Keratinocyte (primary cell): ENCODE data around the gene KLK11. TPM values are rescaled to one million over a fixed set of nuclear protein-coding genes. Genes with fewer than 3 reads are reported as not detected.

ENCODE experiments used
- DNase-seq: peaks from one replicate; pipeline ENCODE4 v3.0.0-alpha.2; 2011; ENCODE audit warnings: low read depth, missing footprints, low spot score
- FAIRE-seq: peaks from 2 replicates; lab custom pipeline; 2011; peaks lifted over from hg19 to GRCh38; lab: Jason Lieb, UNC
- H2AFZ ChIP-seq: 2 replicates; pipeline ENCODE4 v1.6.0; 2012; ENCODE audit warnings: low read length, control low read depth, inconsistent platforms; ENCODE audit not compliant: control insufficient read depth
- H3K27ac ChIP-seq: 2 replicates; pipeline ENCODE4 v1.5.1; 2011; ENCODE audit warnings: low read length; ENCODE audit not compliant: control insufficient read depth, insufficient read depth
- H3K27me3 ChIP-seq: 3 replicates; pipeline ENCODE4 v1.6.0; 2011; ENCODE audit warnings: low read length; ENCODE audit not compliant: control insufficient read depth, insufficient read depth; ENCODE audit errors: extremely low read depth
- H3K36me3 ChIP-seq, 2 experiments: 2 replicates in 1 of 2; 3 replicates in 1 of 2; pipeline ENCODE4 v1.5.1; 2011; ENCODE audit warnings: low read length in 2 of 2, mild to moderate bottlenecking in 1 of 2; ENCODE audit not compliant: control insufficient read depth in 2 of 2, insufficient read depth in 2 of 2; ENCODE audit errors: extremely low read depth in 1 of 2
- H3K4me1 ChIP-seq: 3 replicates; pipeline ENCODE4 v1.5.1; 2011; ENCODE audit warnings: low read length; ENCODE audit not compliant: control insufficient read depth, insufficient read depth; ENCODE audit errors: extremely low read depth
- H3K4me2 ChIP-seq: 3 replicates; pipeline ENCODE4 v1.6.0; 2011; ENCODE audit warnings: low read depth, low read length; ENCODE audit not compliant: control insufficient read depth, insufficient read depth; ENCODE audit errors: extremely low read depth
- H3K4me3 ChIP-seq, 3 experiments: fragments of 200-600 bp in 1 of 3; sonication (generic) in 1 of 3; 2 replicates in 2 of 3; 3 replicates in 1 of 3; pipeline ENCODE4 v1.5.1; 2011 to 2016; ENCODE audit warnings: low read length in 3 of 3, mild to moderate bottlenecking in 3 of 3, control low read depth in 2 of 3, inconsistent platforms in 1 of 3, low read depth in 1 of 3, mixed read lengths in 1 of 3, mixed run types in 1 of 3, moderate library complexity in 1 of 3; ENCODE audit not compliant: control insufficient read depth in 2 of 3, insufficient read depth in 2 of 3; ENCODE audit errors: extremely low read depth in 1 of 3
- H3K79me2 ChIP-seq: 2 replicates; pipeline ENCODE4 v1.6.0; 2012; ENCODE audit warnings: low read length; ENCODE audit not compliant: control insufficient read depth, insufficient read depth
- H3K9ac ChIP-seq: 3 replicates; pipeline ENCODE4 v1.6.0; 2011; ENCODE audit warnings: low read length; ENCODE audit not compliant: control insufficient read depth, insufficient read depth; ENCODE audit errors: extremely low read depth
- H3K9me1 ChIP-seq: 3 replicates; pipeline ENCODE4 v1.6.0; 2011; ENCODE audit warnings: low read length; ENCODE audit not compliant: control insufficient read depth, insufficient read depth; ENCODE audit errors: extremely low read depth
- H3K9me3 ChIP-seq: 2 replicates; pipeline ENCODE4 v1.5.1; 2012; ENCODE audit warnings: low read depth, low read length; ENCODE audit not compliant: control insufficient read depth
- H4K20me1 ChIP-seq: 3 replicates; pipeline ENCODE4 v1.6.0; 2011; ENCODE audit warnings: low read length; ENCODE audit not compliant: control insufficient read depth, insufficient read depth; ENCODE audit errors: extremely low read depth
- CTCF ChIP-seq, 3 experiments: IDR thresholded peaks in 1 of 3; conservative IDR thresholded peaks in 1 of 3; optimal IDR thresholded peaks in 1 of 3; 2 replicates in 2 of 3; 3 replicates in 1 of 3; pipeline versions ENCODE3 to v1.5.1; 2011; ENCODE audit warnings: low read length in 3 of 3, mild to moderate bottlenecking in 3 of 3, moderate library complexity in 2 of 3, control low read depth in 1 of 3, inconsistent platforms in 1 of 3; ENCODE audit not compliant: insufficient read depth in 2 of 3; ENCODE audit errors: extremely low read depth in 1 of 3
- EZH2 ChIP-seq: IDR thresholded peaks from one replicate; pipeline ENCODE4 v1.6.1; 2012; ENCODE audit warnings: inconsistent platforms, mild to moderate bottlenecking, low read length, moderate library complexity
- dilution Hi-C: fragments of 300-500 bp; cut with MboI; formaldehyde crosslinking; loops from one replicate; pipeline ENCODE4 v1.7.0; 2020; ENCODE audit warnings: low sequenced_read_pairs; ENCODE audit not compliant: extremely low pct_ligation_motif_present
- polyA plus RNA-seq, 5 experiments: library from polyadenylated mRNA; depleted of rRNA in 3 of 5; stranded (reverse) in 3 of 5; stranded (forward) in 1 of 5; unstranded in 1 of 5; fragments of >200 nt; gene quantifications; 1 replicate in 1 of 5; 2 replicates in 3 of 5; 3 replicates in 1 of 5; pipeline versions ENCODE4 v1.2.1 to v1.2.3, GENCODE V29; 2011 to 2012; ENCODE audit warnings: missing spikeins in 2 of 5, low read depth in 1 of 5, low replicate concordance in 1 of 5

The KLK11 gene
- polyA plus RNA-seq, 1 donor (not counting 4 experiments of a cell fraction or from before 2014, with no cell fraction given): 18.0 TPM

DNA sequence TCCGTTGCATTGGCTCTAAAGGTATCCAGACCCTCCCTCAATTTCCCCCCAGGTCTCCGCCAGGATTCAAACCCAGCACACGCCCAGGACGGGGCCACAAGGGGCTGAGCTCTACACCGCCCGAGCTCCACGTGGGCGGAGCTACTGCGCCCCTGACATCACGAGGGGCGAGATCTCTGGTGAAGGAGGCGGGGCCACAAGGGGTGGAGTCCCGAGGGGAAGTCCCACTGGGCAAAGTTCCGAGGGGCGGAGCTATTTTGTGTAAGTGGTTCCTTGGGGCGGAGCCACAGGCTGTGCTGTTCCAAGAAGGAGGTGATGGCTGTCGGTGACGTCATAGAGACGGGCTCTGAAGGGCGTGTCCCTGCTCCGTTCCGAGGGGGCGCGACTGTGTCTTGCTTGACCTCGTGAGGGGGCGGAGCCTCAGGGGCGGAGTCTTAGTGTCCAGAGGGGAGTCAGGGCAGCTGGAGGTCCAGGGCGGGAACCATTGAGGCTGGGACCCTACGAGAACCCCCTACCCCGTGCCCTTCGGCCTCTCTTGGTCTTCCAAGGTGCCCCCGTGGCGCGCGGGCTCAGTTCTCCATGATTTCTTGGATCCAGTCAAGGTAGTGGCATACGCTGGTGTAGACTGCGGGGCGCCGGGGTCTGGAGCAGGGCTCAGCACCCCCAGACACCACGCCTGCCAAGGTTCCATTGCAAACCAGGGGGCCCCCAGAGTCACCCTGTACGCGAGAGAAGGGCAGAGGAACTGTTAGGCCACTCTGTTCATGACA, 23.7 kb downstream of the KLK11 start:
- Histone ChIP-seq H3K9me1 (no peaks in the 10 kb centered on the region), H3K4me1 (peaks cover 42% of the 10 kb centered on the region), H3K9me3 (no peaks in the 10 kb centered on the region), H3K36me3 (peaks cover 0 to 6% of the 10 kb centered on the region in 2 experiments), H3K27ac (peak overlapping the region; percentile 80), H4K20me1 (no peaks in the 10 kb centered on the region), H3K9ac (peak overlapping the region; percentile 86), H3K4me2 (peak overlapping the region; percentile 83), H3K27me3 (no peaks in the 10 kb centered on the region), H2AFZ (peak overlapping the region; percentile 37), H3K4me3 (peak overlapping the region; percentile 47 to 87 (median 85)), H3K79me2 (peaks cover 14% of the 10 kb centered on the region)
- no peak for TF ChIP-seq EZH2
- dilution Hi-C loops: no loop called here
- DNase-seq (no peak), FAIRE-seq (peak; percentile 96)

GRCh38 chr19:51002089-51002532, 24.3 kb downstream of the KLK11 start:
- Histone ChIP-seq H3K9me3 (no peaks in the 10 kb centered on the region), H3K4me2 (peak overlapping the region; percentile 83), H3K27ac (peak overlapping the region; percentile 80), H3K9ac (peak overlapping the region; percentile 86), H3K9me1 (no peaks in the 10 kb centered on the region), H2AFZ (peak overlapping the region; percentile 37), H3K4me3 (peak overlapping the region; percentile 47 to 87 (median 85)), H3K36me3 (peaks cover 0 to 6% of the 10 kb centered on the region in 2 experiments), H3K4me1 (peaks cover 42% of the 10 kb centered on the region), H4K20me1 (no peaks in the 10 kb centered on the region), H3K79me2 (peaks cover 14% of the 10 kb centered on the region), H3K27me3 (no peaks in the 10 kb centered on the region)
- FAIRE-seq: no peak
- DNase-seq: no peak
- no peak for TF ChIP-seq EZH2
- TF ChIP-seq CTCF (optimal IDR thresholded peaks at IDR 0.05 in 1 of 3, IDR thresholded peaks at IDR 0.05 in 1 of 3, conservative IDR thresholded peaks at IDR 0.05 in 1 of 3; ENCODE audit: extremely low read depth in 1 of 3, insufficient read depth in 2 of 3, low read length in 3 of 3): no peak
- dilution Hi-C loops: no loop called here
